GM12878 (cell line): ENCODE results near the gene FLVCR2. TPM values are rescaled to one million over a fixed set of nuclear protein-coding genes. Genes with fewer than 3 reads are reported as not detected.

Experiments
- ATAC-seq: fragments of 200-7000 bp; cut with Tn5 transposase; 3 replicates; pipeline ENCODE4 v1.9.1; 2020; ENCODE audit warnings: mild to moderate bottlenecking, moderate library complexity
- BruUV-seq: library from RNA; stranded (reverse); fragments of 400-500 nt; replicated peaks from 2 replicates; lab custom pipeline; 2021; lab: Mats Ljungman, UMichigan
- CTCF ChIA-PET: fragments of 300-600 bp; sonication (Branson Sonifier 250); formaldehyde crosslinking; extraction: SDS; loops from one replicate; lab custom pipeline; 2021; ENCODE audit warnings: inconsistent platforms; lab: Yijun Ruan, JAX
- POLR2A ChIA-PET: fragments of 350-600 bp; formaldehyde crosslinking; extraction: SDS; loops from one replicate; lab custom pipeline; 2021; ENCODE audit warnings: inconsistent platforms; lab: Charles Lee
- RAD21 ChIA-PET: fragments of 300-600 bp; sonication (Branson Sonifier 250); formaldehyde crosslinking; loops from one replicate; lab custom pipeline; 2023; ENCODE audit warnings: antibody characterized with exemption; ENCODE audit not compliant: unreplicated experiment; lab: Charles Lee
- SMC1A ChIA-PET: fragments of 300-600 bp; sonication (Branson Sonifier 250); formaldehyde crosslinking; loops from one replicate; lab custom pipeline; 2023; ENCODE audit not compliant: unreplicated experiment, uncharacterized antibody; lab: Charles Lee
- DNase-seq: peaks from one replicate; pipeline ENCODE4 v3.0.0-alpha.2; 2011; ENCODE audit warnings: low read depth, low spot score
- FAIRE-seq: peaks from 3 replicates; lab custom pipeline; 2011; peaks lifted over from hg19 to GRCh38; lab: Jason Lieb, UNC
- H2AFZ ChIP-seq: 2 replicates; pipeline ENCODE4 v1.6.0; 2011; ENCODE audit warnings: low read depth, low read length, control low read depth; ENCODE audit not compliant: control insufficient read depth
- H3K27ac ChIP-seq: 2 replicates; pipeline ENCODE4 v1.5.1; 2011; ENCODE audit warnings: control low read depth; ENCODE audit not compliant: control insufficient read depth, insufficient read depth
- H3K27me3 ChIP-seq, 2 experiments: replicated peaks in 1 of 2; 2 replicates each; pipeline versions ENCODE4 v1.6.0 to v1.6.1; 2011; ENCODE audit warnings: low read length in 1 of 2; ENCODE audit not compliant: control insufficient read depth in 2 of 2, insufficient read depth in 2 of 2
- H3K36me3 ChIP-seq, 2 experiments: 2 replicates each; pipeline ENCODE4 v1.5.1; 2011; ENCODE audit warnings: low read length in 1 of 2; ENCODE audit not compliant: control insufficient read depth in 2 of 2, insufficient read depth in 2 of 2
- H3K4me1 ChIP-seq: 2 replicates; pipeline ENCODE4 v1.6.1; 2011; ENCODE audit warnings: mild to moderate bottlenecking, low read length, moderate library complexity, mixed read lengths; ENCODE audit not compliant: control insufficient read depth, insufficient read depth
- H3K4me2 ChIP-seq: 2 replicates; pipeline ENCODE4 v1.6.0; 2011; ENCODE audit warnings: control low read depth; ENCODE audit not compliant: control insufficient read depth, insufficient read depth
- H3K4me3 ChIP-seq: fragments of 200-600 bp; sonication (generic); 2 replicates; pipeline ENCODE4 v1.5.1; 2016
- H3K79me2 ChIP-seq: 2 replicates; pipeline ENCODE4 v1.6.0; 2011; ENCODE audit warnings: low read length; ENCODE audit not compliant: control insufficient read depth, insufficient read depth
- H3K9ac ChIP-seq: 2 replicates; pipeline ENCODE4 v1.8.0; 2011; ENCODE audit warnings: low read length, control low read depth, mixed read lengths; ENCODE audit not compliant: control insufficient read depth, insufficient read depth
- H3K9me3 ChIP-seq: replicated peaks from 3 replicates; pipeline ENCODE4 v1.5.1; 2011; ENCODE audit warnings: mild to moderate bottlenecking, low read length; ENCODE audit not compliant: control insufficient read depth, insufficient read depth
- H4K20me1 ChIP-seq: 2 replicates; pipeline ENCODE4 v1.6.0; 2011; ENCODE audit not compliant: control insufficient read depth, insufficient read depth
- IKZF1 ChIP-seq: fragments of 450-650 bp; conservative IDR thresholded peaks from 2 replicates; pipeline ENCODE4 v1.6.1; 2017; ENCODE audit warnings: antibody characterized with exemption, mild to moderate bottlenecking
- RB1 ChIP-seq: fragments of 450-650 bp; formaldehyde crosslinking; IDR thresholded peaks from 2 replicates; pipeline ENCODE4 v1.6.1; 2017; ENCODE audit warnings: mild to moderate bottlenecking, borderline replicate concordance
- RUNX3 ChIP-seq: IDR thresholded peaks from 2 replicates; pipeline ENCODE4 v1.6.1; 2012; ENCODE audit warnings: low read length, inconsistent platforms
- YY1 ChIP-seq: IDR thresholded peaks from 2 replicates; pipeline ENCODE4 v1.6.1; 2011; ENCODE audit warnings: low read depth, mild to moderate bottlenecking, low read length
- WGBS: methylation state at CpG from one replicate; pipeline ENCODE4 v1.1.6; 2016; ENCODE audit warnings: low lambda C conversion rate; ENCODE audit not compliant: insufficient replicate concordance, insufficient coverage; ENCODE audit errors: missing lambda C conversion rate; 5-methylcytosine and 5-hydroxymethylcytosine counted together
- in situ Hi-C: fragments of 300-500 bp; cut with MboI; formaldehyde crosslinking; loops from 9 replicates; pipeline ENCODE4 v1.14.3; 2018; ENCODE audit warnings: mixed read lengths
- intact Hi-C: fragments of 100-400 bp; cut with micrococcal nuclease; formaldehyde crosslinking; loops from one replicate; pipeline ENCODE4 v1.14.2; 2022; ENCODE audit not compliant: unreplicated experiment
- polyA plus RNA-seq, 11 experiments: library from polyadenylated mRNA; depleted of rRNA in 4 of 11; unstranded in 6 of 11; stranded (reverse) in 5 of 11; fragments of >200 nt; fragmentation: Nextera tagmentation in 4 of 11; fragmentation: Illumina TruSeq in 1 of 11; extraction: Ambion mirVana in 4 of 11; extraction: Trizol in 1 of 11; gene quantifications; 1 replicate in 1 of 11; 2 replicates in 10 of 11; pipeline versions ENCODE4 v1.2.1 to v1.2.3, GENCODE V29; 2011 to 2016; ENCODE audit warnings: inconsistent platforms in 2 of 11, missing spikeins in 2 of 11, low read depth in 1 of 11
- total RNA-seq, 4 experiments: library from RNA; depleted of rRNA in 3 of 4; stranded (reverse); fragments of >200 nt in 3 of 4; fragmentation: Illumina TruSeq in 1 of 4; extraction: Trizol in 1 of 4; gene quantifications; 2 replicates each; pipeline versions ENCODE4 v1.2.1 to v1.2.3, GENCODE V29; 2013 to 2021
- TF ChIP-seq, protein P1 (sequence below): fragments of 450-650 bp; IDR thresholded peaks from 2 replicates; pipeline ENCODE4 v1.6.1; 2017; ENCODE audit warnings: mild to moderate bottlenecking, moderate library complexity

The FLVCR2 gene
- total and polyA plus RNA-seq, 10 of the 15 experiments (the other 5 are each of a cell fraction or from before 2014, with no cell fraction given) = 0.24 to 3.7 (median 1.6) TPM

DNA sequence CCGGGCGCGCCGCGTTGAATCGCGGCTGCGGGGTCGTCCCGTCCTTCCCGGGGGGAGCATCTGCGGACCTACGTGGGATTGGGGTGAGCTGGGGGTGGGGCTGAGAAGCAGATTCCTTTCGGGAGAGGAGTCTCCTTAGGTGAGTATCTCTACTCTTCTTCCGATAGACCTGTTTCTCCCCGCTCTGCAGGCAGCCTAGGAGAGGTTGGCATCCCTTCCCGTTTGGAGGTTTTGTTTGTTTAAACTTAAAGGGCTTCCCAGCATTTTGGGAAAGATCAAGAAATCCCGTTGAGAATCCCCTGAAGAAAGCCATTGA is 83.0 kb downstream of the FLVCR2 start:
- Histone ChIP-seq H3K36me3 (peaks cover 0 to 6% of the 10 kb centered on the region in 2 experiments; a peak in 1 of 4 replicates), H3K4me2 (peak overlapping the region; percentile 82), H4K20me1 (no peaks in the 10 kb centered on the region), H3K27ac (peak overlapping the region; percentile 48; the same call in 1 of the 2 replicates), H3K27me3 (no peaks in the 10 kb centered on the region), H3K79me2 (peaks cover 33% of the 10 kb centered on the region), H3K9ac (peak overlapping the region; percentile 68), H3K4me3 (peak overlapping the region; percentile 89), H3K9me3 (no peaks in the 10 kb centered on the region), H2AFZ (peak overlapping the region; percentile 93), H3K4me1 (no peaks in the 10 kb centered on the region)
- ATAC-seq (peak; percentile 2; the same call in 2 of the 3 replicates), DNase-seq (no peak), FAIRE-seq (no peak)
- WGBS = 0% methylated on average over 14 of the region's 18 CpGs
- ChIA-PET RAD21 (interaction anchor here (0.8 to 13.7 kb wide), 13 partner anchors 38 to 495 kb away, joined by 3 to 320 read pairs (median 4); partner anchors contain the start of genes BATF, FLVCR2, IFT43 and TGFB3), POLR2A (interaction anchor here (0.6 to 1.9 kb wide), 12 partner anchors 10 to 1641 kb away, joined by 3 to 18 read pairs (median 4); partner anchors contain the start of gene GPATCH2L), CTCF (interaction anchor here (0.5 to 13.0 kb wide), 4 partner anchors 86 to 168 kb away, joined by 3 to 578 read pairs (median 4); partner anchors contain the start of gene FLVCR2), SMC1A (interaction anchor here (0.6 to 2.6 kb wide), 7 partner anchors 10 to 466 kb away, joined by 3 to 29 read pairs (median 6); partner anchors contain the start of gene FLVCR2)
- TF ChIP-seq, protein P1, sequence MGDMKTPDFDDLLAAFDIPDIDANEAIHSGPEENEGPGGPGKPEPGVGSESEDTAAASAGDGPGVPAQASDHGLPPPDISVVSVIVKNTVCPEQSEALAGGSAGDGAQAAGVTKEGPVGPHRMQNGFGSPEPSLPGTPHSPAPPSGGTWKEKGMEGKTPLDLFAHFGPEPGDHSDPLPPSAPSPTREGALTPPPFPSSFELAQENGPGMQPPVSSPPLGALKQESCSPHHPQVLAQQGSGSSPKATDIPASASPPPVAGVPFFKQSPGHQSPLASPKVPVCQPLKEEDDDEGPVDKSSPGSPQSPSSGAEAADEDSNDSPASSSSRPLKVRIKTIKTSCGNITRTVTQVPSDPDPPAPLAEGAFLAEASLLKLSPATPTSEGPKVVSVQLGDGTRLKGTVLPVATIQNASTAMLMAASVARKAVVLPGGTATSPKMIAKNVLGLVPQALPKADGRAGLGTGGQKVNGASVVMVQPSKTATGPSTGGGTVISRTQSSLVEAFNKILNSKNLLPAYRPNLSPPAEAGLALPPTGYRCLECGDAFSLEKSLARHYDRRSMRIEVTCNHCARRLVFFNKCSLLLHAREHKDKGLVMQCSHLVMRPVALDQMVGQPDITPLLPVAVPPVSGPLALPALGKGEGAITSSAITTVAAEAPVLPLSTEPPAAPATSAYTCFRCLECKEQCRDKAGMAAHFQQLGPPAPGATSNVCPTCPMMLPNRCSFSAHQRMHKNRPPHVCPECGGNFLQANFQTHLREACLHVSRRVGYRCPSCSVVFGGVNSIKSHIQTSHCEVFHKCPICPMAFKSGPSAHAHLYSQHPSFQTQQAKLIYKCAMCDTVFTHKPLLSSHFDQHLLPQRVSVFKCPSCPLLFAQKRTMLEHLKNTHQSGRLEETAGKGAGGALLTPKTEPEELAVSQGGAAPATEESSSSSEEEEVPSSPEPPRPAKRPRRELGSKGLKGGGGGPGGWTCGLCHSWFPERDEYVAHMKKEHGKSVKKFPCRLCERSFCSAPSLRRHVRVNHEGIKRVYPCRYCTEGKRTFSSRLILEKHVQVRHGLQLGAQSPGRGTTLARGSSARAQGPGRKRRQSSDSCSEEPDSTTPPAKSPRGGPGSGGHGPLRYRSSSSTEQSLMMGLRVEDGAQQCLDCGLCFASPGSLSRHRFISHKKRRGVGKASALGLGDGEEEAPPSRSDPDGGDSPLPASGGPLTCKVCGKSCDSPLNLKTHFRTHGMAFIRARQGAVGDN = no peak
- no peak for TF ChIP-seq YY1
- TF ChIP-seq RUNX3 = no peak
- TF ChIP-seq RB1 = 0 out of 2 replicates have a peak, but pooled peaks have one; percentile 8
- TF ChIP-seq IKZF1 = 0 out of 2 replicates have a peak, but pooled peaks have one; percentile 22
- BruUV-seq = no TSS peak
- intact Hi-C loops = loop anchor here (2.0 to 5.0 kb wide), 2 partner anchors 139 to 164 kb away; partner anchors contain the start of gene BATF
- in situ Hi-C loops = no loop called here
